ENCODE results near the gene CHST5.

Gene CHST5

GRCh38 chr16:75532791-75533190 is 3.1 kb downstream of the CHST5 start:
- Histone ChIP-seq H4K20me1 (ENCODE audit: insufficient read depth, low read length) (no peaks in the 10 kb centered on the region), H3K4me3 (ENCODE audit: low read depth in 1 of 2, low read length in 2 of 2) (no peak overlapping the region), H2AFZ (ENCODE audit: low read depth, low read length) (no peak overlapping the region), H3K27me3 (ENCODE audit: insufficient read depth, low read length, poor library complexity) (no peaks in the 10 kb centered on the region), H3K4me1 (ENCODE audit: insufficient read depth, low read length) (no peaks in the 10 kb centered on the region), H3K9me3 (ENCODE audit: insufficient read depth, low read length, severe bottlenecking) (no peaks in the 10 kb centered on the region), H3K36me3 (ENCODE audit: insufficient read depth, low read length) (no peaks in the 10 kb centered on the region), H3K27ac (ENCODE audit: low read length) (no peak overlapping the region), H3K79me2 (ENCODE audit: insufficient read depth, low read length) (no peaks in the 10 kb centered on the region), H3K4me2 (ENCODE audit: insufficient read depth, low read length) (no peak overlapping the region), H3K9ac (ENCODE audit: low read depth, low read length) (no peak overlapping the region)
- no peak for TF ChIP-seq CTCF (IDR thresholded peaks at IDR 0.05; ENCODE audit: borderline replicate concordance, extremely low read depth, low read length, poor library complexity, severe bottlenecking)
- TF ChIP-seq EZH2 (IDR thresholded peaks at IDR 0.05; ENCODE audit: borderline replicate concordance, low read depth, low read length, severe bottlenecking) = no peak
- DNase-seq = no peak
- ATAC-seq (ENCODE audit: insufficient read depth, low read depth) = no peak

GRCh38 chr16:75532142-75532765 is 3.7 kb downstream of the CHST5 start:
- no peak overlapping the region for H3K4me2 ChIP-seq (ENCODE audit: insufficient read depth, low read length)
- no peaks in the 10 kb centered on the region for H3K36me3 ChIP-seq (ENCODE audit: insufficient read depth, low read length)
- DNase-seq (no peak), ATAC-seq (ENCODE audit: insufficient read depth, low read depth) (no peak)
- TF ChIP-seq EZH2 (IDR thresholded peaks at IDR 0.05; ENCODE audit: borderline replicate concordance, low read depth, low read length, severe bottlenecking) = no peak
- no peak for TF ChIP-seq CTCF (IDR thresholded peaks at IDR 0.05; ENCODE audit: borderline replicate concordance, extremely low read depth, low read length, poor library complexity, severe bottlenecking)
- H3K4me1 ChIP-seq (ENCODE audit: insufficient read depth, low read length) = no peaks in the 10 kb centered on the region
- no peaks in the 10 kb centered on the region for H3K27me3 ChIP-seq (ENCODE audit: insufficient read depth, low read length, poor library complexity)
- no peak overlapping the region for H3K4me3 ChIP-seq (ENCODE audit: low read depth in 1 of 2, low read length in 2 of 2)
- no peak overlapping the region for H3K9ac ChIP-seq (ENCODE audit: low read depth, low read length)
- H3K79me2 ChIP-seq (ENCODE audit: insufficient read depth, low read length) = no peaks in the 10 kb centered on the region
- no peaks in the 10 kb centered on the region for H4K20me1 ChIP-seq (ENCODE audit: insufficient read depth, low read length)
- H2AFZ ChIP-seq (ENCODE audit: low read depth, low read length) = no peak overlapping the region
- H3K27ac ChIP-seq (ENCODE audit: low read length) = no peak overlapping the region
- H3K9me3 ChIP-seq (ENCODE audit: insufficient read depth, low read length, severe bottlenecking) = no peaks in the 10 kb centered on the region

- Histone ChIP-seq H3K4me2 (ENCODE audit: insufficient read depth, low read length) (no peak overlapping the region), H3K36me3 (ENCODE audit: insufficient read depth, low read length) (no peaks in the 10 kb centered on the region), H3K4me3 (ENCODE audit: low read depth in 1 of 2, low read length in 2 of 2) (no peak overlapping the region), H2AFZ (ENCODE audit: low read depth, low read length) (no peak overlapping the region), H3K79me2 (ENCODE audit: insufficient read depth, low read length) (no peaks in the 10 kb centered on the region), H3K9me3 (ENCODE audit: insufficient read depth, low read length, severe bottlenecking) (no peaks in the 10 kb centered on the region), H3K27me3 (ENCODE audit: insufficient read depth, low read length, poor library complexity) (no peaks in the 10 kb centered on the region), H3K9ac (ENCODE audit: low read depth, low read length) (no peak overlapping the region), H3K4me1 (ENCODE audit: insufficient read depth, low read length) (no peaks in the 10 kb centered on the region), H3K27ac (ENCODE audit: low read length) (no peak overlapping the region), H4K20me1 (ENCODE audit: insufficient read depth, low read length) (no peaks in the 10 kb centered on the region)
- TF ChIP-seq CTCF (IDR thresholded peaks at IDR 0.05; ENCODE audit: borderline replicate concordance, extremely low read depth, low read length, poor library complexity, severe bottlenecking) = no peak
- no peak for TF ChIP-seq EZH2 (IDR thresholded peaks at IDR 0.05; ENCODE audit: borderline replicate concordance, low read depth, low read length, severe bottlenecking)
- no peak for DNase-seq
- no peak for ATAC-seq (ENCODE audit: insufficient read depth, low read depth)
These were observed 5.9 kb downstream of the CHST5 start for GRCh38 chr16:75529959-75530358.
